ENCODE data around the gene BICDL2. TPM values are rescaled to one million over a fixed set of nuclear protein-coding genes. Genes with fewer than 3 reads are reported as not detected.

The BICDL2 gene
- total and polyA plus RNA-seq, 9 of the 15 experiments (the other 6 are each of a cell fraction or from before 2014, with no cell fraction given), result 0.09 to 0.28 (median 0.09) TPM; not detected in 6

DNA sequence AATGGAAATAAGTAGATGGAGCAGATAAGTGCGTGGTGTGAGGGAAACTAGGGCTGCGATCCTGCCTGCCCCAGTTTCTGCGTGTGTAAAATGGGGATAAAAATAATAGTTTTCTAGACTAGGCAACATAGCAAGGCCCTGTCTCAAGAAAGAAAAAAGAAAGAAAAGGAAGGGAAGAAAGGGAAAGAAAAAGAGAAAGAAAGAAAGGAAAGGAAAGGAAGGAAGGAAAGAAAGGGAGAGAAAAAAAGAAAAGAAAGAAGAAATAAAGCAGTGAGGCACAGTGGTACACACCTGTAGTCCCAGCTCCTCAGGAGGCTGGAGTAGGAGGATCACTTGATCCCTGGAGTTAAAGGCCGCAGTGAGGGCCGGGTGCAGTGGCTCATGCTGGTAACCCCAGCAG is 54.3 kb downstream of the BICDL2 start (continued):
- 0 out of 2 replicates have a peak, but pooled peaks have one; percentile 34 for TF ChIP-seq CC2D1A (IDR thresholded peaks at IDR 0.05)
- TF ChIP-seq KLF6 (CRISPR knock-in tag; IDR thresholded peaks at IDR 0.05; ENCODE audit: borderline replicate concordance), result no peak
- no peak for TF ChIP-seq LCOR (CRISPR knock-in tag; IDR thresholded peaks at IDR 0.05)
- TF ChIP-seq SMARCB1 (IDR thresholded peaks at IDR 0.05; ENCODE audit: insufficient read length, low read depth), result no peak
- TF ChIP-seq ZBTB8A (IDR thresholded peaks at IDR 0.05; ENCODE audit: partially characterized antibody), result no peak
- TF ChIP-seq RB1 (IDR thresholded peaks at IDR 0.05; ENCODE audit: low read depth), result no peak
- TF ChIP-seq HSF4 (CRISPR knock-in tag; IDR thresholded peaks at IDR 0.05; ENCODE audit: borderline replicate concordance), result no peak
- TF ChIP-seq ETV5 (CRISPR knock-in tag; IDR thresholded peaks at IDR 0.05; ENCODE audit: low read depth), result no peak
- no peak for TF ChIP-seq CHD1 (IDR thresholded peaks at IDR 0.05; ENCODE audit: low read length)
- TF ChIP-seq ARID2 (IDR thresholded peaks at IDR 0.05), result 0 out of 2 replicates have a peak, but pooled peaks have one; percentile 8
- no peak for TF ChIP-seq PCBP2 (IDR thresholded peaks at IDR 0.05; ENCODE audit: low read depth, low read length, poor library complexity, severe bottlenecking)
- TF ChIP-seq SIRT6 (IDR thresholded peaks at IDR 0.05; ENCODE audit: low read depth, low read length), result no peak
- TF ChIP-seq THRB (CRISPR knock-in tag; conservative IDR thresholded peaks at IDR 0.05), result 0 out of 2 replicates have a peak, but pooled peaks have one; percentile 10
- TF ChIP-seq ZNF589 (CRISPR knock-in tag; IDR thresholded peaks at IDR 0.05; ENCODE audit: low read depth), result no peak; the same call in 1 of the 2 replicates
- TF ChIP-seq HBP1 (CRISPR knock-in tag; IDR thresholded peaks at IDR 0.05), result peak; percentile 90; the same call in 1 of the 2 replicates
- TF ChIP-seq, protein P1, sequence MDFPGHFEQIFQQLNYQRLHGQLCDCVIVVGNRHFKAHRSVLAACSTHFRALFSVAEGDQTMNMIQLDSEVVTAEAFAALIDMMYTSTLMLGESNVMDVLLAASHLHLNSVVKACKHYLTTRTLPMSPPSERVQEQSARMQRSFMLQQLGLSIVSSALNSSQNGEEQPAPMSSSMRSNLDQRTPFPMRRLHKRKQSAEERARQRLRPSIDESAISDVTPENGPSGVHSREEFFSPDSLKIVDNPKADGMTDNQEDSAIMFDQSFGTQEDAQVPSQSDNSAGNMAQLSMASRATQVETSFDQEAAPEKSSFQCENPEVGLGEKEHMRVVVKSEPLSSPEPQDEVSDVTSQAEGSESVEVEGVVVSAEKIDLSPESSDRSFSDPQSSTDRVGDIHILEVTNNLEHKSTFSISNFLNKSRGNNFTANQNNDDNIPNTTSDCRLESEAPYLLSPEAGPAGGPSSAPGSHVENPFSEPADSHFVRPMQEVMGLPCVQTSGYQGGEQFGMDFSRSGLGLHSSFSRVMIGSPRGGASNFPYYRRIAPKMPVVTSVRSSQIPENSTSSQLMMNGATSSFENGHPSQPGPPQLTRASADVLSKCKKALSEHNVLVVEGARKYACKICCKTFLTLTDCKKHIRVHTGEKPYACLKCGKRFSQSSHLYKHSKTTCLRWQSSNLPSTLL (IDR thresholded peaks at IDR 0.05), result no peak
- TF ChIP-seq ZNF217 (CRISPR knock-in tag; IDR thresholded peaks at IDR 0.05), result no peak
- TF ChIP-seq, protein P2, sequence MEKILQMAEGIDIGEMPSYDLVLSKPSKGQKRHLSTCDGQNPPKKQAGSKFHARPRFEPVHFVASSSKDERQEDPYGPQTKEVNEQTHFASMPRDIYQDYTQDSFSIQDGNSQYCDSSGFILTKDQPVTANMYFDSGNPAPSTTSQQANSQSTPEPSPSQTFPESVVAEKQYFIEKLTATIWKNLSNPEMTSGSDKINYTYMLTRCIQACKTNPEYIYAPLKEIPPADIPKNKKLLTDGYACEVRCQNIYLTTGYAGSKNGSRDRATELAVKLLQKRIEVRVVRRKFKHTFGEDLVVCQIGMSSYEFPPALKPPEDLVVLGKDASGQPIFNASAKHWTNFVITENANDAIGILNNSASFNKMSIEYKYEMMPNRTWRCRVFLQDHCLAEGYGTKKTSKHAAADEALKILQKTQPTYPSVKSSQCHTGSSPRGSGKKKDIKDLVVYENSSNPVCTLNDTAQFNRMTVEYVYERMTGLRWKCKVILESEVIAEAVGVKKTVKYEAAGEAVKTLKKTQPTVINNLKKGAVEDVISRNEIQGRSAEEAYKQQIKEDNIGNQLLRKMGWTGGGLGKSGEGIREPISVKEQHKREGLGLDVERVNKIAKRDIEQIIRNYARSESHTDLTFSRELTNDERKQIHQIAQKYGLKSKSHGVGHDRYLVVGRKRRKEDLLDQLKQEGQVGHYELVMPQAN (IDR thresholded peaks at IDR 0.05; ENCODE audit: borderline replicate concordance), result peak; percentile 58; the same call in 1 of the 2 replicates
- no peak for TF ChIP-seq TARDBP (IDR thresholded peaks at IDR 0.05)
- no peak for TF ChIP-seq HIVEP1 (CRISPR knock-in tag; IDR thresholded peaks at IDR 0.05)
- TF ChIP-seq DIDO1 (tag; IDR thresholded peaks at IDR 0.05; ENCODE audit: low read depth), result no peak
- TF ChIP-seq CHCHD3 (CRISPR knock-in tag; IDR thresholded peaks at IDR 0.05), result no peak
- TF ChIP-seq CXXC5 (CRISPR knock-in tag; IDR thresholded peaks at IDR 0.05), result no peak
- no peak for TF ChIP-seq HDAC3 (IDR thresholded peaks at IDR 0.05; ENCODE audit: borderline replicate concordance, partially characterized antibody)

Data from K562 (cell line).